Astrocyte (in vitro differentiated cells and primary cell): ENCODE measurements around the gene DYNLT5. TPM values are rescaled to one million over a fixed set of nuclear protein-coding genes. Genes with fewer than 3 reads are reported as not detected.

ENCODE experiments used
- DNase-seq: peaks from one replicate; pipeline ENCODE4 v3.0.0-alpha.2; 2010; ENCODE audit warnings: low read depth
- FAIRE-seq: peaks from 2 replicates; lab custom pipeline; 2011; peaks lifted over from hg19 to GRCh38; lab: Jason Lieb, UNC
- H2AFZ ChIP-seq: 2 replicates; pipeline ENCODE4 v1.6.0; 2012; ENCODE audit warnings: low read depth, low read length, inconsistent platforms
- H3K27ac ChIP-seq: 2 replicates; pipeline ENCODE4 v1.5.1; 2011; ENCODE audit warnings: low read depth, low read length, inconsistent platforms
- H3K27me3 ChIP-seq: 2 replicates; pipeline ENCODE4 v1.6.0; 2011; ENCODE audit warnings: low read length, inconsistent platforms; ENCODE audit not compliant: insufficient read depth
- H3K36me3 ChIP-seq: 2 replicates; pipeline ENCODE4 v1.5.1; 2011; ENCODE audit warnings: low read length, inconsistent platforms; ENCODE audit not compliant: insufficient read depth
- H3K4me1 ChIP-seq: 2 replicates; pipeline ENCODE4 v1.5.1; 2011; ENCODE audit warnings: low read length, inconsistent platforms; ENCODE audit not compliant: insufficient read depth
- H3K4me2 ChIP-seq: 2 replicates; pipeline ENCODE4 v1.6.0; 2012; ENCODE audit warnings: low read length, inconsistent platforms
- H3K4me3 ChIP-seq: 2 replicates; pipeline ENCODE4 v1.5.1; 2011; ENCODE audit warnings: low read depth, mild to moderate bottlenecking, low read length, inconsistent platforms; ENCODE audit not compliant: insufficient read depth
- H3K79me2 ChIP-seq: 2 replicates; pipeline ENCODE4 v1.6.0; 2012; ENCODE audit warnings: mild to moderate bottlenecking, low read length, inconsistent platforms; ENCODE audit not compliant: insufficient read depth
- H3K9ac ChIP-seq: 2 replicates; pipeline ENCODE4 v1.6.0; 2012; ENCODE audit warnings: mild to moderate bottlenecking, low read length, inconsistent platforms
- H3K9me3 ChIP-seq: 2 replicates; pipeline ENCODE4 v1.5.1; 2012; ENCODE audit warnings: low read depth, mild to moderate bottlenecking, low read length, inconsistent platforms; ENCODE audit not compliant: insufficient read depth
- H4K20me1 ChIP-seq: 2 replicates; pipeline ENCODE4 v1.6.0; 2012; ENCODE audit warnings: low read length, inconsistent platforms; ENCODE audit not compliant: insufficient read depth
- H3K27ac Mint-ChIP-seq: one replicate; pipeline ENCODE4 v1.8.0; 2021; ENCODE audit warnings: mild to moderate bottlenecking, mixed read lengths; ENCODE audit not compliant: unreplicated experiment
- H3K27me3 Mint-ChIP-seq: one replicate; pipeline ENCODE4 v1.8.0; 2021; ENCODE audit warnings: low read depth, mixed read lengths; ENCODE audit not compliant: unreplicated experiment
- H3K36me3 Mint-ChIP-seq: one replicate; pipeline ENCODE4 v1.8.0; 2021; ENCODE audit warnings: low read depth, mixed read lengths; ENCODE audit not compliant: unreplicated experiment
- H3K4me1 Mint-ChIP-seq: one replicate; pipeline ENCODE4 v1.8.0; 2021; ENCODE audit warnings: low read depth, mixed read lengths; ENCODE audit not compliant: unreplicated experiment
- H3K4me3 Mint-ChIP-seq: one replicate; pipeline ENCODE4 v1.8.0; 2021; ENCODE audit warnings: mild to moderate bottlenecking, moderate library complexity, mixed read lengths; ENCODE audit not compliant: unreplicated experiment
- H3K9me3 Mint-ChIP-seq: one replicate; pipeline ENCODE4 v1.8.0; 2021; ENCODE audit warnings: mild to moderate bottlenecking, mixed read lengths; ENCODE audit not compliant: unreplicated experiment
- EZH2 ChIP-seq: IDR thresholded peaks from 2 replicates; pipeline ENCODE4 v1.6.1; 2012; ENCODE audit warnings: mild to moderate bottlenecking, low read length, inconsistent platforms; ENCODE audit not compliant: insufficient read depth
- total RNA-seq: library from RNA; stranded (reverse); gene quantifications from 2 replicates; pipeline ENCODE4 v1.2.1, GENCODE V29; 2021
- TF ChIP-seq, protein P1 (sequence below): IDR thresholded peaks from 2 replicates; pipeline ENCODE4 v1.5.1; 2011; ENCODE audit warnings: low read depth, mild to moderate bottlenecking, inconsistent platforms, low read length, moderate library complexity; ENCODE audit not compliant: insufficient read depth

The DYNLT5 gene
- total RNA-seq, 1 donor from 2014 or later: 0.20 TPM

DNA sequence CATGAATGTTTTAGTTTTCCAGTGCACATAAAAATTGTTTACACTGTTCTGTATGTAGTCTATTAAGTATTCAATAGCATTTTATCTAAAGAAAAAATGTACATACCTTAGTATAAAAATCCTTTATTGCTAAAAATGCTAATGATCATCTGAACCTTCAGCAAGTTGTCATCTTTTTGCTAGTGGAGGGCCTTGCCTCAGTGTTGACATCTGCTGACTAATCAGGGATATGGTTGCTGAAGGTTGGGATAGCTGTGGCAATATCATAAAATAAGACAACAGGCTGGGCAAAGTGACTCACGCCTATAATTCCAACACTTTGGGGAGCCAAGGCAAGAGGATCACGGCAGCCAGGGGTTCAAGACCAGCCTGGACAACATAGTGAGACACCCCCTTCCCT, 9.0 kb downstream of the DYNLT5 start:
- TF ChIP-seq, protein P1, sequence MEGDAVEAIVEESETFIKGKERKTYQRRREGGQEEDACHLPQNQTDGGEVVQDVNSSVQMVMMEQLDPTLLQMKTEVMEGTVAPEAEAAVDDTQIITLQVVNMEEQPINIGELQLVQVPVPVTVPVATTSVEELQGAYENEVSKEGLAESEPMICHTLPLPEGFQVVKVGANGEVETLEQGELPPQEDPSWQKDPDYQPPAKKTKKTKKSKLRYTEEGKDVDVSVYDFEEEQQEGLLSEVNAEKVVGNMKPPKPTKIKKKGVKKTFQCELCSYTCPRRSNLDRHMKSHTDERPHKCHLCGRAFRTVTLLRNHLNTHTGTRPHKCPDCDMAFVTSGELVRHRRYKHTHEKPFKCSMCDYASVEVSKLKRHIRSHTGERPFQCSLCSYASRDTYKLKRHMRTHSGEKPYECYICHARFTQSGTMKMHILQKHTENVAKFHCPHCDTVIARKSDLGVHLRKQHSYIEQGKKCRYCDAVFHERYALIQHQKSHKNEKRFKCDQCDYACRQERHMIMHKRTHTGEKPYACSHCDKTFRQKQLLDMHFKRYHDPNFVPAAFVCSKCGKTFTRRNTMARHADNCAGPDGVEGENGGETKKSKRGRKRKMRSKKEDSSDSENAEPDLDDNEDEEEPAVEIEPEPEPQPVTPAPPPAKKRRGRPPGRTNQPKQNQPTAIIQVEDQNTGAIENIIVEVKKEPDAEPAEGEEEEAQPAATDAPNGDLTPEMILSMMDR: no peak
- no peak for TF ChIP-seq EZH2
- no peak overlapping the region for H3K27ac Mint-ChIP-seq
- Histone ChIP-seq H3K9me3 (peaks cover 3% of the 10 kb centered on the region), H4K20me1 (no peaks in the 10 kb centered on the region), H3K4me2 (no peak overlapping the region), H3K9ac (no peak overlapping the region), H3K27me3 (no peaks in the 10 kb centered on the region), H2AFZ (no peak overlapping the region), H3K4me1 (no peaks in the 10 kb centered on the region), H3K4me3 (no peak overlapping the region), H3K27ac (no peak overlapping the region), H3K79me2 (no peaks in the 10 kb centered on the region), H3K36me3 (no peaks in the 10 kb centered on the region)
- H3K4me3 Mint-ChIP-seq: no peak overlapping the region
- peaks cover 5% of the 10 kb centered on the region for H3K4me1 Mint-ChIP-seq
- DNase-seq (no peak), FAIRE-seq (no peak)
- no peaks in the 10 kb centered on the region for H3K27me3 Mint-ChIP-seq
- peaks cover 4% of the 10 kb centered on the region for H3K9me3 Mint-ChIP-seq
- no peaks in the 10 kb centered on the region for H3K36me3 Mint-ChIP-seq

DNA sequence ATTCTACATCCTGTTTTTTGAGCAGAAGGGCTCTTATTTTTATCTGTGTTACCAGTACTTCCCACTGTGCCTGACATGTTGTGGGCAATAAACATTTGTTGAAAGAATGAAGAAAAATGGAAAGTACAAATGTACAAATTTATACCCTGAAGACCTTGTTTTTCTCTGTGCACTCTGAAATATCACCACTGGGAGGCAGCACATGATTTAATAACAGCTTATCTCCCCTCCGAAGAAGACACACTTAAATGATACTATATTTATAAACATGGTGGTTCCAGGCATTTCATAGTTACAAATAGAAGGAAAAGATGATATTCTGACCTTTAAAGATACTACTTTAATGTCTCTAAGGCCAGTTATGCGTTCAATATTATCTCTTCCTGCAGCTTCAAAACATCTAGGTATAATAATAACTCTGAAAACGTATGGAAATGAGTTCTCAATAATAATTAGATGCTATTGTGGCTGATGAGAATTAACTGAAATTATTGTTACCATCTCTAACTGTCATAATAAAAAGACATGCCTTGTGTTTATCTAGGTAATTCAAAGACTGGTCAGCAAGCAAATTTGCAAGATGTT, 12.8 kb downstream of the DYNLT5 start:
- no peak overlapping the region for H3K4me3 ChIP-seq
- Mint-ChIP-seq H3K27me3 (no peaks in the 10 kb centered on the region), H3K4me1 (no peaks in the 10 kb centered on the region), H3K4me3 (no peak overlapping the region), H3K36me3 (no peaks in the 10 kb centered on the region), H3K9me3 (peaks cover 4% of the 10 kb centered on the region), H3K27ac (no peak overlapping the region)
- no peaks in the 10 kb centered on the region for H3K27me3 ChIP-seq
- peak; percentile 22 for DNase-seq
- no peaks in the 10 kb centered on the region for H3K4me1 ChIP-seq
- H2AFZ ChIP-seq: peak overlapping the region; percentile 23
- H3K79me2 ChIP-seq: no peaks in the 10 kb centered on the region
- peaks cover 3% of the 10 kb centered on the region for H3K9me3 ChIP-seq
- H4K20me1 ChIP-seq: no peaks in the 10 kb centered on the region
- H3K36me3 ChIP-seq: no peaks in the 10 kb centered on the region
- H3K9ac ChIP-seq: no peak overlapping the region
- H3K27ac ChIP-seq: no peak overlapping the region
- peak; percentile 78 for FAIRE-seq
- no peak overlapping the region for H3K4me2 ChIP-seq
- no peak for TF ChIP-seq EZH2
- TF ChIP-seq, protein P1: peak; percentile 85

DNA sequence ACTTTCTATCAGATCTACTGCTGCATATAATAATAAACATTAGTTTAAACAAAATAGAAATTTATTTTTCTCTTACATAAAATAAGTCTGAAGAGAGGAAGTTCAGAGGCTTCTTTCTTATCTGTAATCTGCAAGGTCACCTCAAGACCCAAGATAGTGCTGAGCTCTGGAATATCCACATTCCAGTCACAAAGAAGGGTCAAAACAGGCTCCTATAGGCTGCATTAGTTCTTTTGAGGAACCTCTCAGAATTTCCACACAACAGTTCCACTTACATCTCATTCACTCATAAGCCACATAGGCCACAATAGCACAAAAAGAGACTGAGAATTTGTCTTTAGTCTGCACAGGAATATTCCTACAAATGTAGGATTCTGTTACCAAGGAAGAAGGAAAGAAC, 15.4 kb downstream of the DYNLT5 start:
- Mint-ChIP-seq H3K27ac (no peak overlapping the region), H3K9me3 (no peaks in the 10 kb centered on the region), H3K36me3 (no peaks in the 10 kb centered on the region), H3K4me1 (no peaks in the 10 kb centered on the region), H3K27me3 (no peaks in the 10 kb centered on the region), H3K4me3 (no peak overlapping the region)
- H3K9me3 ChIP-seq: peaks cover 3% of the 10 kb centered on the region
- no peaks in the 10 kb centered on the region for H3K27me3 ChIP-seq
- H2AFZ ChIP-seq: no peak overlapping the region
- H3K4me3 ChIP-seq: no peak overlapping the region
- no peak overlapping the region for H3K27ac ChIP-seq
- FAIRE-seq (no peak), DNase-seq (no peak)
- no peaks in the 10 kb centered on the region for H3K36me3 ChIP-seq
- H3K79me2 ChIP-seq: no peaks in the 10 kb centered on the region
- no peak overlapping the region for H3K9ac ChIP-seq
- H4K20me1 ChIP-seq: no peaks in the 10 kb centered on the region
- no peaks in the 10 kb centered on the region for H3K4me1 ChIP-seq
- TF ChIP-seq EZH2: no peak
- TF ChIP-seq, protein P1: no peak
- H3K4me2 ChIP-seq: no peak overlapping the region
